Endothelial cell (in vitro differentiated cells): Measurements from ENCODE around the gene GFOD1. TPM values are rescaled to one million over a fixed set of nuclear protein-coding genes. Genes with fewer than 3 reads are reported as not detected.
"Not testable (repeated sequence)": the region's sequence is repeated elsewhere in the genome, so short reads cannot be mapped to it uniquely, and the experiment has no call there.

Source experiments
- DNase-seq: peaks from one replicate; pipeline ENCODE4 v3.0.0; 2021; ENCODE audit warnings: low spot score
- H3K27ac Mint-ChIP-seq: one replicate; pipeline ENCODE4 v1.8.0; 2021; ENCODE audit warnings: mixed read lengths, inconsistent platforms; ENCODE audit not compliant: unreplicated experiment
- H3K27me3 Mint-ChIP-seq: one replicate; pipeline ENCODE4 v1.8.0; 2021; ENCODE audit warnings: mild to moderate bottlenecking, moderate library complexity, mixed read lengths, inconsistent platforms; ENCODE audit not compliant: unreplicated experiment
- H3K36me3 Mint-ChIP-seq: one replicate; pipeline ENCODE4 v1.8.0; 2021; ENCODE audit warnings: mild to moderate bottlenecking, low read depth, mixed read lengths, inconsistent platforms; ENCODE audit not compliant: unreplicated experiment
- H3K4me1 Mint-ChIP-seq: one replicate; pipeline ENCODE4 v1.8.0; 2021; ENCODE audit warnings: mild to moderate bottlenecking, mixed read lengths, inconsistent platforms; ENCODE audit not compliant: unreplicated experiment
- H3K4me3 Mint-ChIP-seq: one replicate; pipeline ENCODE4 v1.8.0; 2021; ENCODE audit warnings: mild to moderate bottlenecking, mixed read lengths, inconsistent platforms; ENCODE audit not compliant: unreplicated experiment
- H3K9me3 Mint-ChIP-seq: one replicate; pipeline ENCODE4 v1.8.0; 2021; ENCODE audit warnings: mixed read lengths, inconsistent platforms; ENCODE audit not compliant: unreplicated experiment
- total RNA-seq: library from RNA; stranded (reverse); fragmentation: NEBNext Ultra II Directional; extraction: Animal tissue kit (Norgen Biotek cat#: 25700); gene quantifications from one replicate; pipeline ENCODE4 v1.2.1, GENCODE V29; 2021; ENCODE audit not compliant: unreplicated experiment
- TF ChIP-seq, protein P1 (sequence below): fragments of 200-600 bp; sonication (generic); IDR thresholded peaks from one replicate; pipeline ENCODE4 v1.5.0; 2021; ENCODE audit warnings: antibody characterized with exemption; ENCODE audit not compliant: unreplicated experiment

GFOD1 gene
- total RNA-seq, 1 donor from 2014 or later: 47.6 TPM

DNA sequence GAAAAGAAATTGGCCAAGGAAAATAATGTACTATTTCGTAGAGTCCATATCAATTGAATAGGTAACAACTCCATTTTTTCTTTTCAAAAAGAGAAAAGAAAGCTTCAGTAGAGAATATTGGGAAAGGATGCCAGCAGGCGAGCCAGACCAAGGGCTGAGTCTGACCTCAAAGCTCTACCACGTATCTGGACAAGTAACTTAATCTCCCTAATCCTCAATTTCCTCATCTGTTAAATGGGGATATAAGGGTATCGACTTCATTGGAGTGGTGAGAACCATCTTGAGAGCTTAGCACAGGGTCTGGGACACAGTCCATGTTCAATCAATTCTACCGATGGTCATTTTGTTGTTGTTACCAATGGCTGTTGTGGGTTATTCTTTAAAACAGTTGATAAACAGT is 95.9 kb downstream of the GFOD1 start:
- peaks cover 1% of the 10 kb centered on the region for H3K27me3 Mint-ChIP-seq
- H3K4me1 Mint-ChIP-seq: peaks cover 21% of the 10 kb centered on the region
- no peak overlapping the region for H3K4me3 Mint-ChIP-seq
- TF ChIP-seq, protein P1, sequence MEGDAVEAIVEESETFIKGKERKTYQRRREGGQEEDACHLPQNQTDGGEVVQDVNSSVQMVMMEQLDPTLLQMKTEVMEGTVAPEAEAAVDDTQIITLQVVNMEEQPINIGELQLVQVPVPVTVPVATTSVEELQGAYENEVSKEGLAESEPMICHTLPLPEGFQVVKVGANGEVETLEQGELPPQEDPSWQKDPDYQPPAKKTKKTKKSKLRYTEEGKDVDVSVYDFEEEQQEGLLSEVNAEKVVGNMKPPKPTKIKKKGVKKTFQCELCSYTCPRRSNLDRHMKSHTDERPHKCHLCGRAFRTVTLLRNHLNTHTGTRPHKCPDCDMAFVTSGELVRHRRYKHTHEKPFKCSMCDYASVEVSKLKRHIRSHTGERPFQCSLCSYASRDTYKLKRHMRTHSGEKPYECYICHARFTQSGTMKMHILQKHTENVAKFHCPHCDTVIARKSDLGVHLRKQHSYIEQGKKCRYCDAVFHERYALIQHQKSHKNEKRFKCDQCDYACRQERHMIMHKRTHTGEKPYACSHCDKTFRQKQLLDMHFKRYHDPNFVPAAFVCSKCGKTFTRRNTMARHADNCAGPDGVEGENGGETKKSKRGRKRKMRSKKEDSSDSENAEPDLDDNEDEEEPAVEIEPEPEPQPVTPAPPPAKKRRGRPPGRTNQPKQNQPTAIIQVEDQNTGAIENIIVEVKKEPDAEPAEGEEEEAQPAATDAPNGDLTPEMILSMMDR: no peak
- no peak overlapping the region for H3K27ac Mint-ChIP-seq
- peaks cover 15% of the 10 kb centered on the region for H3K36me3 Mint-ChIP-seq
- DNase-seq: no peak
- no peaks in the 10 kb centered on the region for H3K9me3 Mint-ChIP-seq

DNA sequence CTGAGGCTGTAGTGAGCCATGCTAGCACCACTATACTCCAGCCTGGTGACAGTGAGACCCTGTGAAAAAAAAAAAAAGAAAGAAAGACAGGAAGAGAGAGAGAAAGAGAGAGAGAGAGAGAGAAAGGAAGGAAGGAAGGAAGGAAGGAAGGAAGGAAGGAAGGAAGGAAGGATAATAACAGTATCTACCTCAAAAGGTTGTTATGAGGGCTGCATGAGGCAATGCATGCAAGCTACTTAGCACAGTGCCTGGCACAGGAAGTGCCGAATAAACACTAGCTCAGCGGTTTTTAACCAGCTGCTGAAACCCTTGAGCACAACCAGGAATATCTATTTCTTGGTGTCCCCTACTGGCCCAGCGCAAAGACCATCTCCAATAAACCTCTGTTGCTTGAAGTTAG is 96.7 kb downstream of the GFOD1 start:
- TF ChIP-seq, protein P1: no peak
- Mint-ChIP-seq H3K9me3 (no peaks in the 10 kb centered on the region), H3K27ac (peak overlapping the region; percentile 73), H3K36me3 (peaks cover 18% of the 10 kb centered on the region), H3K27me3 (peaks cover 3% of the 10 kb centered on the region), H3K4me1 (peaks cover 12% of the 10 kb centered on the region), H3K4me3 (no peak overlapping the region)
- no peak for DNase-seq

DNA sequence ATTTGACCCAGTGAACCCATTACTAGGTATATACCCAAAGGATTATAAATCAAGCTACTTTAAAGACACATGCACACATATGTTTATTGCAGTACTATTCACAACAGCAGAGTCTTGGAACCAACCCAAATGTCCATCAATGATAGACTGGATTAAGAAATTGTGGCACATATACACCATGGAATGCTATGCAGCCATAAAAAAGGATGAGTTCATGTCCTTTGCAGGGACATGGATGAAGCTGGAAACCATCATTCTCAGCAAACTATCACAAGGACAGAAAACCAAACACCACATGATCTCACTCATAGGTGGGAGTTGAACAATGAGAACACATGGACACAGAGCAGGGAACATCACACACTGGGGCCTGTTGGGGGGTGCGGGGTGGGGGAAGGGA is 98.2 kb downstream of the GFOD1 start:
- H3K27ac Mint-ChIP-seq, H3K9me3 Mint-ChIP-seq, H3K27me3 Mint-ChIP-seq, H3K4me1 Mint-ChIP-seq, DNase-seq: not testable (repeated sequence)
- peaks cover 18% of the 10 kb centered on the region for H3K36me3 Mint-ChIP-seq
- H3K4me3 Mint-ChIP-seq: peak overlapping the region; percentile 6

DNA sequence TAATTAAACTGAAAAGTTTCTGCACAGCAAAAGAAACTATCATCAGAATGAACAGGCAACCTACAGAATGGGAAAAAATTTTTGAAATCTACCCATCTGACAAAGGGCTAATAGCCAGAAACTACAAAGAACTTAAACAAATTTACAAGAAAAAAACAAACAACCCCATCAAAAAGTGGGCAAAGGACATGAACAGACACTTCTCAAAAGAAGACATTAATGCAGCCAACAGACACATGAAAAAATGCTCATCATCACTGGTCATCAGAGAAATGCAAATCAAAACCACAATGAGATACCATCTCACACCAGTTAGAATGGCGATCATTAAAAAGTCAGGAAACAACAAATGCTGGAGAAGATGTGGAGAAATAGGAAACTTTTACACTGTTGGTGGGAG is 98.6 kb downstream of the GFOD1 start:
- not testable (repeated sequence) for H3K27ac Mint-ChIP-seq, H3K4me3 Mint-ChIP-seq, H3K27me3 Mint-ChIP-seq, H3K4me1 Mint-ChIP-seq, DNase-seq, H3K9me3 Mint-ChIP-seq
- H3K36me3 Mint-ChIP-seq: peaks cover 18% of the 10 kb centered on the region

DNA sequence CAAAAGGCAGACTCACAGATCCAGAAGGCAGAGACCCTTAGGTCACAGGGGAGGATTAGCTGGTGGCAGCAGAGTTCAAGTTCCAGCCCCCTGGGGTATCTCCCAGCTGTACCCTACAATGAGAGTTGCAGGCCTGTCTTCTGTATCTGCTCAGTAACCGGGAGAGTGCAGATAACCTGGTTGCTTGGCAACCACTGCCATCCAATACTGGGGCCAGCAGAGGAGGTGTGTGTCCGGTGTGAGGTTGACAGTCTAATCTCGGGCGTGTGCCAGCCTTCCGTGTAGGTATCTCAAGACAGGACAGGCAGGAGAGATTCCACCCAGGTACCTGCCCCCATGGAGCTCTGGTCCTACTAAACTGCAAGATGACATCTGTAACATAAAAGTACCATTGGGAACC is 102.4 kb downstream of the GFOD1 start:
- DNase-seq: no peak
- no peak overlapping the region for H3K27ac Mint-ChIP-seq
- peaks cover 27% of the 10 kb centered on the region for H3K4me1 Mint-ChIP-seq
- H3K4me3 Mint-ChIP-seq: no peak overlapping the region
- TF ChIP-seq, protein P1: no peak
- H3K27me3 Mint-ChIP-seq: peaks cover 3% of the 10 kb centered on the region
- H3K36me3 Mint-ChIP-seq: peaks cover 17% of the 10 kb centered on the region
- H3K9me3 Mint-ChIP-seq: no peaks in the 10 kb centered on the region

DNA sequence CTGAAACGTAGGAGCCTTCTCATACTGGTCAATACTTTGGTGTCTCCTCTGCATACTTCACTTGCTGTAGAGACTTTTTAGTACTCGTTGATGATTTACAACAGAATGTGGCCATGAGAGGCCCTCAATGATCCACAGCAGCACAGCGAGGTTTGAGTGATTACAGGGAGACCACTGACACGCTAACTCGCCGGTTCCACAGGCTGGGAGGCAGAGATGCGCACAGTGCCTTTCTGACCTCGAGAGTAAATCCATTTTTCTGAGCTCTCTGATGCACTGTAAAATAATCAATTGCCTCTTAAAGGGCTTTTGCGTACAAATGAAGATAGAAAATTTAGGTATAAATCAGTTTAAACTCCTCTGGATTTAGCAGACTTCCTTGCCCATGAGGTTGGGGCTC is 102.9 kb downstream of the GFOD1 start:
- TF ChIP-seq, protein P1: no peak
- Mint-ChIP-seq H3K9me3 (no peaks in the 10 kb centered on the region), H3K4me1 (peaks cover 32% of the 10 kb centered on the region), H3K27me3 (peaks cover 5% of the 10 kb centered on the region), H3K36me3 (peaks cover 17% of the 10 kb centered on the region), H3K4me3 (no peak overlapping the region), H3K27ac (no peak overlapping the region)
- DNase-seq: no peak
